ENCODE measurements around the gene ALDH3B2.
"Not testable (repeated sequence)": the region's sequence is repeated elsewhere in the genome, so short reads cannot be mapped to it uniquely, and the experiment has no call there.

The ALDH3B2 gene

DNA sequence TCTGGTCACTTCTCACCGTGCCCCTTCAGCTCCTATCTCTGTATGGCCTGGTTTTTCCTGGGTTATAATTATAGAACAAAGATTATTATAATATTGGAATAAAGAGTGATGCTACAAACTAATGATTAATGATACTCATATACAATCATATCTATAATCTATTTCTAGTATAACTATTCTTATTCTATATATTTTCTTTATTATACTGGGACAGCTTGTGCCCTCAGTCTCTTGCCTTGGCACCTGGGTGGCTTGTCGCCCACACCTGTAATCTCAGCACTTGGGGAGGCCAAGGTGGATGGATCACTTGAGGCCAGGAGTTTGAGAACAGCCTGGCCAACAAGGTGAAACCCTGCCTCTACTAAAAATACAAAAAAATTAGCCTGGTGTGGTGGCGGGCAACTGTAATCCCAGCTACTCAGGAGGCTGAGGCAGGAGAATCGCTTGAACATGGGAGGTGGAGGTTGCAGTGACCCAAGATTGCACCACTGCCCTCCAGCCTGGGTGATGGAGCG, 14.7 kb downstream of the ALDH3B2 start:
- DNase-seq, result not testable (repeated sequence)

DNA sequence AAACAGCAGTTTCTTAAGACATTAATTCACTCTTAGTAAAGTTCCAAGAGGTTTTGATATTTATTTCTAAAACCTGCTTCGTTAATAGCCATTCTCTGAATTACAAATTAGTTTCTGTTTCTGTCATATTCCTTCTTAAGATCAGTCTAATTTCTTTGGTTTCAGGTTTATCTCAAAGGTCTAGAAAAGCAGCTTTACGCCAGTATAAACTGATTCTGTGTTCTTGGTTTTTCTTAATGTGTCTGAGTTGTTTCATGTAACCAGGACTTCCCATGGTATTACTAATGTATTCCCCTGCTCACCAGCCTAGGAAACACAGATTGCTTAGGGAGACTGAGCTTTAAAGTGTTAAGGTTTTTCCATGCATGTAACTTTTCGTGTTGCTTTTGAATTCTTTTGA, 17.1 kb downstream of the ALDH3B2 start:
- DNase-seq, result no peak

DNA sequence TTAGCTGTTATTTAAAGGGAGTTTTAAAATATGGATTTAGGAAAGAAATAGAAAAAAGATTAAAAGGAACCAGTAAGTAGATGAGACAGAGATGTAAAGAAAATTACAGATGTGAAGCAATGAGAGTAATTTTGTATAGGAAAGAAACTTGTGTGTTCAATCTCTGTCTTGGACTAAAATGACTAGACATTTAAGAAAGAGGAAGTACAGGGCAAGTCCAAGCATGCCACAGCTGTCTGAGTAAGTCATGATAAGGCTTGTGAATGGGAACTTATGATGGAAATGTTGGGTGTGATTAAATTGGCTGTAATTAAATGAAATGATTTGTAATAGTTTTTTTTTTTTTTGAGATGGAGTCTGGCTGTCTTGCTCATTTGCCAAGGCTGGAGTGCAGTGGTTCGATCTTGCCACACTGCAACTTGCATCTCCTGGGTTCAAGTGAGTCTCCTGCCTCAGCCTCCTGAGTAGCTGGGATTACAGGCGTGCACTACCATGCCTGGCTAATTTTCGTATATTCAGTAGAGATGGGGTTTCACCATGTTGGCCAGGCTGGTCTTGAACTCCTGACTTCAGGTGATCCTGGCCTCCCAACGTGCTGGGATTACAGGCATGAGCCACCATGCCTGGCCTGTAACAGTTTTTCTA, 18.0 kb downstream of the ALDH3B2 start:
- no peak for DNase-seq

DNA sequence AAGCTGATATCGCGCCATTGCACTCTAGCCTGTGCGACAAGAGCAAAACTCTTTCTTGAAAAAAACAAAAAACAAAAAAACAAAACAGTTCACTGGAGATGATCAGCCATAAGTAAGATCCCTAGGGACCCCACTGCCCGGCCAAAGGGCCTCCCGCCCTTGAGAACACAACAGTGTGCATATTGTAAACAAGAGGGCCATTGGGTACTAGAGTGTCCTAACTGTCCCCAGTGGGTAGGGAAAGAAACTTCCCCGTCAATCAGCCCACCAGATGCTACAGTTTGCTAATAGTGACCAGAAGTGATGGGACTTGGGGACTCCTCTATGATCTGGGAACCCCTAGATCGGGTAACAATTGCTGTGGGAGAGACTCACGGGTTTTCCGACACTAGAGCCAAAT, 20.2 kb downstream of the ALDH3B2 start:
- no peak for DNase-seq

DNA sequence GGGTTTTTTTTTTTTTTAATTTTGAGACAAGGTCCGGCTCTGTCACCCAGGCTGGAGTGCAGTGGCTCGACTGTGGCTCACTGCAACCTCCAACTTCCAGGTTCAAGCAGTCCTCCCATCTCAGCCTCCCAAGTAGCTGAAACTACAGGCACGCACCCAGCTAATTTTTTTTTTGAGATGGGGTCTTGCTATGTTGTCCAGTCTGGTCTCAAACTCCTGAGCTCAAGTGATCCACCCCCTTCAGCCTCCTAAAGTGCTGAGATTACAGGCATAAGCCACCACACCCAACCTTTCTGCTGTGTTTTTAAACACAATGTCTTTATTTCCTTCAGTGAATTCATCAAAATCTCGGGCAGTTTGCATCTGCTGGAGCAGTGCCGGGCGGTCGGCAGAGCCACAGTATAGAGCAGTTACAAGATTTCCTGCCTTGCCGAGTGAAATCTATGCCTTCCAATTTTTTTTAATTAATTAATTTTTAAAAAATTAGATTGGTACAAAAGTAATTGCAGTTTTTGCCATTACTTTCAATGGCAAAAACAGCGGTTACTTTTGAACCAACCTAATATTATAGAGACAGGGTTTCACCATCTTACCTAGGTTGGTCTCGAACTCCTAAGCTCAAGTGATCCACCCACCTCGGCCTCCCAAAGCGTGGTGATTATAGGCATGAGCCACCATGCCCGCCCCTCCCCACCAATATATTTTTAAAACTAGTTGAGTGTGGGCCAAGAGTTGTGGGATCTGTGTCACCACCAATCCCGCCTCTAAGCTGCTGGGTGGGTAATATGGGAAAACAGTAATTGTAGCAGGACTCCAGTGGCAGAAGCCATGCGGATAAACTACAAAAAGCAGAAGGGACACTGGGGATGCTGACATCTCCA, 21.2 kb downstream of the ALDH3B2 start:
- no peak for DNase-seq

GRCh38 chr11:67651976-67652781, 22.2 kb downstream of the ALDH3B2 start:
- DNase-seq, result no peak

DNA sequence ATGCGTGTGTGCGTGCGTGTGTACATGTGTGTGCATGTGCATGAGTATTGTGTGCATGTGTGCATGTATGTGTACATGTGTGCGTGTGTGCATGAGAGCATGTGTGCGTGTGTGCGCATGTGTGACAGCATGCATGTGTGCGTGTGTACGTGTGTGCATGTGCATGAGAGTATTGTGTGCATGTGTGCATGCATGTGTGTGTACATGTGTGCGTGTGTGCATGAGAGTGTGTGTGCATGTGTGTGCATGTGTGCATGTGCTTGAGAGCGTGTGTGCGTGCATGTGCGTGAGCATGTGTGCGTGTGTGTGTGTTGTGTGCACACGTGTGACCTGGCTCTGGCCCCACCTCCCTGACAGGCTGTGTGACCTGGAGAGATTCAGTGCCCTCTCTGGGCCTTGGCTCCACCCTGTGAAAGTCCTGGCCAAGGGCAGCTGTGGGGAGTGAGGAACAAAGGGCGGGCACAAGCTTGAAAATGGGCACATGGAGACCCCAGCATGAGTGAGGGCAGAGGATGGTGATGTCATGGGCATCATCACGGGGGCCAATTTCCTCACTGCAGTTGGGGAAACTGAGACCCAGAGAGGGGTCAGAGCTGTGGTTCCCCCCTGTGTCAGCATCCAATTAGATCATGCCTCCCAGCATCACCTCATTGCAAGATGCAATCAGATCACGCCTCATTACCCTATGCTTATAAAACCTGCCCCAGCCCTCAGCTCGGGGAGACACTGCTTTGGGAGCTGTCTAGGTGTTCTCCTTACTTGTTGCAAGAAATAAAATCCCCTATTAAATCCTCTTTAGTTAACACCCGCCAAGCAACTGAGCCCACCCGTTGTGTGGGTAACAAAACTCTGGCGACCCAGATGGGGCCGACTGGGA, 24.6 kb downstream of the ALDH3B2 start:
- no peak for DNase-seq

DNA sequence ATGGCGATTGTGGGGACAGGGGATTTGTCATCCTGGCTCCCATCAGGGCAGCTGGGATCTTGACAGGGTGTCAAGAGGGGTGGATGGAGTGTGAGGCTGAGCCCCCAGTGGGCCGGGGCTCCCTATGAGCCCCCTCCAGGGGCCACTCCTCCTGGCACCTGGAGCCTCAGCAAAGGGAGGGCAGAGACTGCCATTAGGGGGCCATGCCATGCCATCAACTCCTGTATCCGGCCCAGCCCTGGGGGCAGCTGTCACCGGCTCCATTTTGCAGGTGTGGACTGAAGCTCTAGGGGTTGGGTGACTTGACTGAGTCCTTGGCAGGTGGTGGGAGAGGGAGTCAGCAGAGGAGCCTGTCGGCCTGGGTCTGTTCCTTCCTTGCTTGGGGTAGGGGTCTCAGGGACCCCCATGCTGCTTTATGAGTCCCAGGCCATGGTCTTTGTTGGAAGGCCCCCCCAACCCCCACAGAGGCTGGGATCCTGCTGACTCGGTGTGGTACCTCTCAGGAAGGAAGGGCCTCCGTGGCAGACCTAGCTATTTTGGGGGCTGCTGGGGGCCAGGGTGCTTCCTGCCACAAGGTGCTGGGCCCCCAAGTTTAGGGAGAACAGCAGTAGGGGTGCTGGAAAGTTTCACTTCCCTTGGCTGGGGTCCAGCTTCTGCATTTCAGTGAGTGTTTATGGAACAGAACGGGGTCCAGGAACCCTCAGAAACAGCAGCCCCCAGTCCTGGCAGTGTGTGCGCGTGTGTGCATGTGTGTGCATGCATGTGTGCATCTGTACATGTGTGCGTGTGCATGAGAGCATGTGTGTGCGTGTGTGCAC, 25.4 kb downstream of the ALDH3B2 start:
- no peak for DNase-seq

DNA sequence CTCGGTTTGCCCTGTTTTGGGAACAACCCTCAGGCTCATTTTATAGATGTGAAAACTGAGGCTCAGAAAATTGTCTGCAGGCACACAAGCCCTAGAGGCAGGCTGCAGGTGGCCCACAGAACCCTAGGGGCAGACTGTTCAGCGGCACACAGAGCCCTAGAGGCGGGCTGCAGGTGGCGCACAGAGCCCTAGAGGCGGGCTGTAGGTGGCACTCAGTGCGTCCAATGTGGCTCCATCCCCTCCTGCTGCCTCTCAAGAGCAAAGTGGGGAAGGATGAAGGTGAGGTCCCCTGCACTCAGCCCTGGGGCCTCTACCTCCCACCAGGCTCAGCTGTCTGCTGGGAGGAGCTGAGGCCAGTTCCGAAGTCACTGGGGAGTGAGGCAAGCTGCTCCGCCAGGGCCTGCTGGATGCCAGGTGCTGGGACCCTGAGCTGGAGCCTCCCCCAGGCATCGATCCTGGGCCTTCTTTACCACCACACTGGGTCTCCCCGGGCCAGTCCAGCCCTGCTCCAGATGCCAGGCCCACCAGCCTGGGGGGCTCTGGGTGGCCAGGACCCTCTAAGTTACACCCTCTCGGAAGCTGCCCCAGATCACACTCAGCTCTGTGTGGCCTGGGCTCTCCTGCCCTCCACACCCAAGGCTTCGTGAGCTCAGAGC, 26.2 kb downstream of the ALDH3B2 start:
- DNase-seq, result no peak

DNA sequence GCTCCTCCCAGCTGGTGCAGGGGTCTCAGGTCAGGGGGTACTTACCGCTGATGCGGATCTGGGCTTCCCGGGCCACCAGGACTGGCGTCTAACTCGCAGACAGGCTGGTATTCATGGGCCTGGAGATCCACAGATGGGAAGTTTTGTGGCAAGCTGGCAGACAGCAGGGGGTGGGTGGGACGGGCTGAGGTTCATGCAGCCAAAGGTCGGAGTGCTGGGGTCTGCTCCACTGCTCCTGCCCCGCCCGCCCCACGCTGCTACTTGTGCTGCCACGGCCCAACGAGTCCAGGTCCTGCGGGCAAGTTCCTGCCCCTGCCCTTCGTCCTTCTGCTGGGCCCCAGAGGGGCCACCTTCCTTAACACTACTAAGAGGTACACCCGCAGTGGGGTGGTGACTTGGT, 27.0 kb downstream of the ALDH3B2 start:
- DNase-seq, result no peak

- no peak for DNase-seq
These were observed 27.7 kb downstream of the ALDH3B2 start for GRCh38 chr11:67646535-67647336.

- no peak for DNase-seq
These were observed 28.6 kb downstream of the ALDH3B2 start for GRCh38 chr11:67645521-67646461.

- no peak for DNase-seq
These were observed 29.7 kb downstream of the ALDH3B2 start for GRCh38 chr11:67644472-67645418.

- DNase-seq, result no peak
These were observed 30.4 kb downstream of the ALDH3B2 start for GRCh38 chr11:67644042-67644441.

DNA sequence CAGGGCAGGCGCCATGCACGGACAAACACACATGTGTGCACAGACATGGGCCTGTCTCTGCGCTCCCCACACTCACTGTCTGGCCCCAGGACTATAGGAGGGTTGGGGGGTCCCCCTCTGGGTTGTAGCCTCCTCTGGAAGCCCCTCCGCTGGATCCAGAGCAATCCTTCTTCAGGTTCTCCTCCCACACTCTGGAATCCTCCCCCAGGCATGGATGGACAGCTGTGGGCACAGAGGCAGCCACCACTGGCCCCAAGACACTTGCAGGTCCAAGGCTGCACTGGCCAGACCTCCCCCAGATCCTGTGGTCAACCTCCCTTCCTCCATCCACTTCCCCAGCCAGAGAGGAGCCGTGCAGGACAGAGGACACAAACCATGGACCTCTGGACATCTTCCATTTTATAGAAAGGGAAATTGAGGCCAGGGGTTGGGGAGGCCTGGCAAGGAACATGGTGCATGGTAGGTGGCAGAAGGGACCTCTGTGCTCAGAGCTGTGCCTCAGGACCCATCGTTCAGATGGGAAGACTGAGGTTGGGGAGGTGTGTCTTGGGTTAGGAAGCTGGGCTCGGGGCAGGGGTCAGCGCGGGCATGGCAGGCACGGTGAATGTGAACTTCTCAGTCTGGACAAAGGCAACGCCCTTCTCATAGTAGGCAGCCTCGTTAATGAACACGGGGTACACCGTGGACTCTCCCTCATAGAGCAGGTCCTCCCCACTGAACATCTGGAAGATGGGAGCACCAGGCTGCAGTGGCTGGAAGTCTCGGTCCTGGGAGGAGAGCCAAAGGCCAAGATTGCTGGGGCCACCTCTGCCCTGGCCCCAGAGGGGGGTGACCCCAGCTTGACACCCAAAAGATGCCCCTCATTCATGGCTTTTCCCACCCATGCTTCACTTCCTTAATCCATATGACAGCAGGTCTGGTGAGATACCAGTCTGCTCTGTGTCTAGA, 32.0 kb downstream of the ALDH3B2 start:
- DNase-seq, result no peak

Measured in NCI-H748 treated with DMSO at 0.1 percent for 48 hours (cell line).